Kidney tubule cell (primary cell): ENCODE measurements around the gene SNTG2.

Experiments
- DNase-seq: peaks from one replicate; pipeline ENCODE4 v3.0.0-alpha.2; 2018; ENCODE audit warnings: low spot score

The SNTG2 gene

GRCh38 chr2:1147873-1148612, 197.4 kb downstream of the SNTG2 start:
- no peak for DNase-seq

DNA sequence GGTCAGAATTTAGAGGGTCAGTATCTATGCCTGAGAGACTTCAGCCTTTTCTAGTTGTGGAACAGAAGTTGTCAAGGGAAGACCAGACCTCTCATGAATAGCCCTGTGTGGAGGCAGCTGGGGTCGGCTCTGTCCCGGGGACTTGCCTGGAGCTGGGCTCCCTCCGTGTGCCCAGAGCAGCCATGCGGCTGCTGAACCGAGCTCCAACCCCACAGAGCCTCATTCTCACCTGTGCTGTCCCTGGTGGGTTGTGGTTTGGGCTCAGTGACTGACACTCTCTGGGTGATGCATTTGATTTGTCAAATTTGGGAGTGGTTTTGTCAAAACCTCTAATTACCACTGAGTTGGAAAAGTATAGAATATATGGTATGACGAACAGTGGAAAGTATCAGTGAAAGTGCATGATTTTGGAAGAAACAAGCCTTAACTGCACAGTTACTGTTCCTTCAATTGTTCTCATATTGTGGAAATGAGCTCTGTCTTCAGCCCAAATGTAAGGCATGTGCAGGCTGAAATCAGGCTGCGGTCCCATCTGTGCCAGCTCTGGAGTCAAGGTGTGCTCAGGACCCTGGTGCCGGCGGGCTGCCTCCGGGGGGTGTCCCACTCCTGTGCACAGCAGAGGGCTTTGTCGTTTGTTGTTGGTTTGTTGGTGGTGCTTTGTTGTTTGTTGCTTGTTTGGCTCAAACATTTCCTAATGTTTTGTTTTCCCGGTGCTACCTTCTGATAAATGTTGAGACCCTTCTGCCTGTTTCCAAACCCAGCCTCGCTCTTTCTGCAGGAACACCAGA, 200.3 kb downstream of the SNTG2 start:
- no peak for DNase-seq

- DNase-seq: no peak
Measured at GRCh38 chr2:1152375-1152774, 201.7 kb downstream of the SNTG2 start.

GRCh38 chr2:1153920-1154319, 203.3 kb downstream of the SNTG2 start:
- DNase-seq: no peak

GRCh38 chr2:1154710-1155594, 204.3 kb downstream of the SNTG2 start:
- DNase-seq: no peak

DNA sequence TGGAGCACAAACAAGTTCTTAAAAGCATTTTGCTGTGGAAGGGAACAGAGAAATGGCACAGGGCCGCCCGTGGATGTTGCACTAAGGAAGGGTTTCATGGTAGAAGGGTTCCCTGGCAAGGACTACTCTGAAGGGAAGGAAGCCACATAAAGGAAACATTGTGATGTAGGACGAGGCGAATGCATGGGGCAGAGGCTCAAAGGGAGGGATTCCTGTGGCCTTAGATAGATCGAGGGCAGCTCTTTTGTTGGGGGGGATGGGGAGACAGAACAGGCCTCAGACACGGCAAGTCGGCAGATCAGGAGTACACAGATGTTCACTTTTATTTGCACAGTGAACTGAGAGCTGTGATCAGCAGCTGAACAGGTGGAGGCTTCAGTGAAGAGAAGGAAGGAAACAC, 205.4 kb downstream of the SNTG2 start:
- no peak for DNase-seq

DNA sequence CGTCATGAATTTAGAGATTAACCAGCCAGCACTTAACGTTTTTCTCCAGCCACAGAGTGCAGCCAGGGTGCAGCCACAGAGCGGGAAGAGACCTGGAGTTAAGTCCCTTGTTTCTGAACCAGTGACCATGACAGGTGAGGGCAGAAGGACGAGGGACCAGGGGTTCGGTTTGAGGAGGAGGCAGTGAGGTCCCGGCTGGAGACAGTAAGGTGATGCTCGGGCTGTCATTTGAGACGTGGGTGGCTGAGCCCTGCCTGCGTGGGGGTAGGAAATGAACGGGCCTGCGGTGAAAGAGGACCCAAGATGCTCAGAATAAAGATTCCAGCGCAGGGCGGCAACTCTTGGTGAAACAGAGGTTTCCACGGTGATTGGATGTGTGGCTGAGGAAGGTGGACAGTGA, 205.9 kb downstream of the SNTG2 start:
- DNase-seq: no peak

- DNase-seq: no peak
Measured at GRCh38 chr2:1157107-1157506, 206.5 kb downstream of the SNTG2 start.

DNA sequence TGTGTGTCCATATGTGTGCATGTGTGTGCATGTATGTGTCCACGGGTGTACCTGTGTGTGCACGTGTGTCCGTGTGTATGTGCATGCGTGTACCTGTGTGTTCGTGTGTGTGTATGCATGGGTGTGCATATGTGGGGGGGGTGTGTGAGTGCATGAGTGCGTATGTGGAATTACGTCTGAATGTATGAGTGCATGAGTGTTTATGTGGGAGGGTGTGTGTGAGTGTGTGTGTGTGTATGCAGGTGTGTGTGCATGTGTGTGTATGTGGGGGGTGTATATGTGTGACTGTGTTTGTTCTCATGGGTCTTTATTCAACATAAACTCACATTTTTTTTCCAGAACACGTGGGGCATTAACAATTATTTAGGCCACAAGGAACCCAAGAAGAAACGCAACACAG, 208.4 kb downstream of the SNTG2 start:
- no peak for DNase-seq

DNA sequence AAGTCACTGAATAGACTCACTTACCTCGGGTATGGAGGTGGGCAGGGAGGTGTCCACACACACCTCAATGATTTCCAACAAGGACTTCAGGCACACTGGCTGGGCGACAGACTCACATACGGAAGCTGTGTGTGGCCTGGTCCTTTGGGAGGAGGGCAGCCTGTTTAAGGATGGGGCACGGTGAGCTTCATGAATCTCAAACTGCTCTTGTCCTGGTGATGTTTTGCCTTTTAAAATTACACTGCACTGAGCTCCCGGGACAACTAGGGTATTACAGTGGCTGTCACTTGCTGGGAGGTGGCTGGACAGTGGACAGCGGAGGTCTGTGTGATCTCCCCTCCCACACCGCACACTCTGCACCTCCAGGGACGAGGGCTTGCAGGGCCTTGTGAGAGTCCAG, 211.6 kb downstream of the SNTG2 start:
- no peak for DNase-seq

DNA sequence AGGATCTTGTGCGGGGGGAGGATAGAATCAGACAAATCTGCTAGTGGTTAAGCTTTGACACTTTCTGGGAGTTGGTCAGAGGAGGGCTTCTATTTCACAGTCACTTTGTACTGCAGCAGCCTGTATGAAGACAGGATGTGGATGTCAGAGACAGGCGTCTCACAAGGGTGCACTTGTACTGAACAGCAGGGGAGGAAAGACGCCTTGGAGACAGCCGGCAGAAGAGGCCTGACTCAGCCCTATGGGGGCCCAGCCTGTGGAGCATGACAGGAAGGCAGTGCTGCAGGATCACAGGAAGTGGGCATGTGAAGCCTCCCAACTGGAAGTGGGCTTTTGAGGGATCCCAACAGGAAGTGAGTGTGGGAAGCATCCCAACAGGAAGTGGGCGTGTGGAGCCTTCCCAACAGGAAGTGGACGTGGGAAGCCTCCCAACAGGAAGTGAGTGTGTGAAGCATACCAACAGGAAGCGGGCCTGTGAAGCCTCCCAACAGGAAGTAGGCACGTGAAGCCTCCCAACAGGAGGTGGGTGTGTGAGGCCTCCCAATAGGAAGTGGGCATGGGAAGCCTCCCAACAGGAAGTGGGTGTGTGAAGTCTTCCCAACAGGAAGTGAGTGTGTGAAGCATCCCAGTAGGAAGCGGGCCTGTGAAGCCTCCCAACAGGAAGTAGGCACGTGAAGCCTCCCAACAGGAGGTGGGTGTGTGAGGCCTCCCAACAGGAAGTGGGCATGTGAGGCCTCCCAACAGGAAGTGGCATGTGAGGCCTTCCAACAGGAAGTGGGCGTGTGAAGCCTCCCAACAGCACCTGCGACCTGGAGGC, 212.3 kb downstream of the SNTG2 start:
- peak; percentile 92 for DNase-seq

DNA sequence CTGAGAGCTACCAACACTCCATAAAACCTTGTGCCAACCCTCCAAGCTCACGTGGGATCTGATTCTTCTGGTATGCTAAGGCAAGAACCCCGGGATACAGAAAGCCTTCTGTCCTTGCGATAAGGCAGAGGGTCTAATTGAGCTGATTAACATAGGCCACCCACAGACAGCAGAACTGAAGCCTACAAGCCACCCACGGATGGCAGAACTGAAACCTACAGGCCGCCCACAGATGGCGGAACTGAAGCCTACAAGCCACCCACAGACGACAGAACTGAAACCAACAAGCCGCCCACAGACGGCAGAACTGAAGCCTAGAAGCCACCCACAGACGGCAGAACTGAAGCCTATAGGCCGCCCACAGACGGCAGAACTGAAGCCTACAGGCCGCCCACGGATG, 216.3 kb downstream of the SNTG2 start:
- no peak for DNase-seq

DNA sequence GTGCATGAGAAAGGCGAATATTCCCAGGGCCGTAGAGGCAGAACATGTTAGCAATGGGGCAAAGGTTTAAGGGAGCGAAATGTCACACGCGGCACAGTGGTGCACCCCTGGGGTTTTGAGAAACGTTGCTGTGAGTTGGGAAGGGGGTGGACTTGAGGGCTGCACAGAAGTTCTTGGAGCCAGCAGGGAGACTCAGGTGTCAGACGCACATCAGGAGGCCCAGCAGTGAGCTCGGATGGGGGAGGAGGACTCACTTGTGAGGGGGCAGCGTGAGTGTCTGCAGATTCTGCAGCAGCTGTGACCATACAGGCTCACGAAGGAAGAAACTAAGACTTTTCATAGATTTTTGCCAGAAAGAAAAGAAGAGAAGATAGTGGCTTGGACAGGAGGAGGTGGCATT, 218.2 kb downstream of the SNTG2 start:
- no peak for DNase-seq

DNA sequence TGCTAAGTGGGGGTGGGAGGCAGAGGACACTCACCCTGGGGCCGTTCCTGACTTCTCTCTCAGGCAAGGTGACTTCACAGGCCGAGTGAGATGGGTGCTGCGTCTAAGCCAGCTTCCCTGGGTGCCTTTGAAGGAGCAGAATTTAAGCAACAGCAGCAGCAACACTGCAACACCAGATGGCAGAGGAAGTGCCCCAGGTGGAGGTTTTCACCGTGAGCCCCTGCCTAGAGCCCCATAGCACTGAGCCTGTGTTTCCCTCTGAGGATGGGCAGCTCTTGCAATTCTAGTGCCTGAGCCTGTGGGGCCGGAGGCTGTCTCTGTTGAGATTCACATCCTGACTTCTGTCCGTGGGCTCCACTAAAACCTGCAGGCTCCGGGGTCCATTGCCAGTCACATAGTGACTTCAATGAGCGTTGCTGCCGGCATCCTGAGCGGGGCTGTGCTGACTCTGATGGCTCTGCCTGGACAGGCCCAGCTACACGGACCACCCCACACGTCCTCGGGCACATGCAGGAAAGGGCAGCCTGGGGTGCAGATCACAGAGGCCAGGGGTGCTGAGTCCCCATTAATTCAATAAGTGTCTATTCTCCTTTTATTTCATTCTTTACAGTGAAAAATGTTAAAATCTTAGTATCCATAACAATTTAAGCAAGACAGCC, 218.8 kb downstream of the SNTG2 start:
- DNase-seq: no peak

GRCh38 chr2:1170241-1170640, 219.6 kb downstream of the SNTG2 start:
- DNase-seq: no peak

DNA sequence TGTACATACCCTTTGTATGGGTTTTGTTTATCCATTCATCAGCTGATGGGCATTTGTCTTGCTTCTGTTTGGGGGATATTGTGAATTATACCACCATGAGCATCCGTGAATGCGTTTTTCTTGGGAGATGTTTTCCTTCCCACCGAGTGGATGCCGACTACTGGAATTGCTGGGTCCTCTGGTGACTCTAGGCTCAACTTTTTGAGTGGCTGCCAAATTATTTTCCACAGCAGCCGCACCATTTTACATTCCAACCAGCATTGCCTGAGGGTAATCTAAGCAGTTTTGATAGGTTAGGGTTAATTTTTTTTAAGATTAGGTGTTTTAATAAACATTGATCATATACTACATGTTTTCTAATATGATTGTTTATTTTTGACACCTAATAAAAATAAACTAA, 220.1 kb downstream of the SNTG2 start:
- no peak for DNase-seq

DNA sequence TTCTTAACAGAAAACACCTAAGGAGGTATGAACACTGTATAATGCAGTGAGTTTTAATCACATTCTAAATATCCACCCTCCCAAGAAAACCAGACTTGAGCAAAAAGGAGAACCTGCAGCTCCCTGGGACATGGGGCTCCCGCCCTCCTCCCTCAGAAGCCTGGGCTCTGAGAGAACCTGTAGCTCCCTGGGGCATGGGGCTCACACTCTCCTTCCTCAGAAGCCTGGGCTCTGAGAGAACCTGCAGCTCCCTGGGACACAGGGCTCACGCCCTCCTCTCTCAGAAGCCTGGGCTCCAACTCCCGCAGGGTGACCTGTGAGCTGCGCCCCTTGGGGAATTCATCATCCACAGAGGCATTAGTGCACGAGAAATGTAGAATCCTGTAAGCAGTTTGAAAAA, 222.9 kb downstream of the SNTG2 start:
- no peak for DNase-seq

DNA sequence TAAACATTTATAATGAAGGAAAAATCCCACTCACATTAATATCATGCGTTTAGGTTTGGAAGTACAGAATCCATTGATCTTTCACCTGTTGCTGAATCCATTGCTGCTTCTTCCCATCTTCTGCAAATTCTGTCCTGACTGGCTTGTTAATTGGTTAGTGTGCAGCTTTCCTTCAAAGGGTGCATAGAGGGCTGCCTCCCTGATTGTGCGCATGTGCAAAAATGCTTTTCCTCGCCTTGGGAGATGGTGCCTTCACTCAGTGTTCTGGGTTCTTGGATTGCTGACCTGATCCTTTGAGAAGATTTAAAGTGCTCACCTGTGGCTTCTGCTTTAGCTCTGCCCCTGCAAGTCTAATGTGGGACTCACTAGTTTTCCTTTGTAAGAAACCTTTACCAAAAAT, 231.2 kb downstream of the SNTG2 start:
- no peak for DNase-seq

GRCh38 chr2:1183300-1183699, 232.7 kb downstream of the SNTG2 start:
- no peak for DNase-seq

DNA sequence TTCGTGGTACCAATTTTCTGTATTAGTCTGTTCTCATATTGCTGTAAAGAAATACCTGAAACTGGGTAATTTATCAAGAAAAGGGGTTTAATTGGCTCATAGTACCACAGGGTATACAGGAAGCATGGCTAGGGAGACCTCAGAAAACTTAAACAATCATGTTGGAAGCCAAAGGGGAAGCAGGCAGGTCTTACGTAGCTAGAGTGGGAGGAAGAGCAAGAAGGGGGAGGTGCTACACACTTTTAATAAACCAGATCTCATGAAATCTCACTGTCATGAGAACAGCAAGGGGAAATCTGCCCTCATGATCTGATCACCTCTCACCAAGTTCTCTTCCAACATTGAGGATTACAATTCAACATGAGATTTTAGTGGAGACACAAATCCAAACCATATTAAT, 235.8 kb downstream of the SNTG2 start:
- DNase-seq: no peak

DNA sequence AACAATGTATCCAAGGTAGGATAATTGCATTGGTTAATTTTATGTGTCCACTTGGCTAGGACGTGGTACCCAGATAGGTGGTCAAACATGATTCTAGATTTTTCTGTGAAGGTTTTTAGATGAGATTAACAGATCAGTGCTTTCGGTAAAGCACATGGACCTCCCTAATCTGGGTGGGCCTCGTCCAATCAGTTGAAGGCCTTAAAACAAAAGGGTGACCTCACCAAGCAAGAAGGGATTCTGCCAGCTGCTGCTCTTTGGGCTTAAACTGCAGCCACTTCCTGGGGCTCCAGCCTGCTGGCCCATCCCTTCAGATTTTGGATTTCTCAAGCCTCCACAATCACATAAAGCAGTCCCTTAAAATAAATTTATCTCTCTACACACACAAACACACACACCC, 236.5 kb downstream of the SNTG2 start:
- no peak for DNase-seq
